ENCODE results near the gene AQP12B.

Gene AQP12B

GRCh38 chr2:240722376-240722775 is 39.7 kb upstream of the AQP12B start:
- H3K4me3 Mint-ChIP-seq: no peak overlapping the region
- H3K4me1 Mint-ChIP-seq: no peaks in the 10 kb centered on the region
- no peak for DNase-seq
- peaks cover 2% of the 10 kb centered on the region for H3K27me3 Mint-ChIP-seq
- no peaks in the 10 kb centered on the region for H3K9me3 Mint-ChIP-seq
- H3K36me3 Mint-ChIP-seq (ENCODE audit: low read depth): no peaks in the 10 kb centered on the region
- ATAC-seq: no peak
- no peak overlapping the region for H3K27ac Mint-ChIP-seq

- H3K9me3 Mint-ChIP-seq: no peaks in the 10 kb centered on the region
- H3K36me3 Mint-ChIP-seq (ENCODE audit: low read depth): no peaks in the 10 kb centered on the region
- DNase-seq (no peak), ATAC-seq (no peak)
- H3K4me1 Mint-ChIP-seq: no peaks in the 10 kb centered on the region
- peaks cover 1% of the 10 kb centered on the region for H3K27me3 Mint-ChIP-seq
- no peak overlapping the region for H3K27ac Mint-ChIP-seq
- no peak overlapping the region for H3K4me3 Mint-ChIP-seq
Observed at GRCh38 chr2:240721596-240722180, 39.0 kb upstream of the AQP12B start.

- no peaks in the 10 kb centered on the region for H3K36me3 Mint-ChIP-seq (ENCODE audit: low read depth)
- no peak for ATAC-seq
Observed at GRCh38 chr2:240720686-240721595, 38.3 kb upstream of the AQP12B start.

GRCh38 chr2:240719676-240720545 is 37.2 kb upstream of the AQP12B start:
- Mint-ChIP-seq H3K36me3 (ENCODE audit: low read depth) (no peaks in the 10 kb centered on the region), H3K27ac (no peak overlapping the region), H3K4me3 (no peak overlapping the region), H3K4me1 (no peaks in the 10 kb centered on the region), H3K9me3 (no peaks in the 10 kb centered on the region), H3K27me3 (no peaks in the 10 kb centered on the region)
- DNase-seq (no peak), ATAC-seq (no peak)

More at GRCh38 chr2:240720686-240721595, 38.3 kb upstream of the AQP12B start:
- no peak overlapping the region for H3K27ac Mint-ChIP-seq
- DNase-seq: no peak
- H3K4me1 Mint-ChIP-seq: no peaks in the 10 kb centered on the region
- no peaks in the 10 kb centered on the region for H3K27me3 Mint-ChIP-seq
- no peaks in the 10 kb centered on the region for H3K9me3 Mint-ChIP-seq
- H3K4me3 Mint-ChIP-seq: no peak overlapping the region

- no peaks in the 10 kb centered on the region for H3K4me1 Mint-ChIP-seq
- no peaks in the 10 kb centered on the region for H3K36me3 Mint-ChIP-seq (ENCODE audit: low read depth)
Observed at GRCh38 chr2:240718896-240719490, 36.3 kb upstream of the AQP12B start.

GRCh38 chr2:240717681-240718581 is 35.2 kb upstream of the AQP12B start:
- Mint-ChIP-seq H3K9me3 (no peaks in the 10 kb centered on the region), H3K4me1 (no peaks in the 10 kb centered on the region), H3K27ac (no peak overlapping the region), H3K4me3 (no peak overlapping the region), H3K27me3 (no peaks in the 10 kb centered on the region), H3K36me3 (ENCODE audit: low read depth) (no peaks in the 10 kb centered on the region)
- DNase-seq: no peak
- no peak for ATAC-seq

More at GRCh38 chr2:240718896-240719490, 36.3 kb upstream of the AQP12B start:
- ATAC-seq (no peak), DNase-seq (no peak)
- Mint-ChIP-seq H3K27me3 (no peaks in the 10 kb centered on the region), H3K9me3 (no peaks in the 10 kb centered on the region), H3K4me3 (no peak overlapping the region), H3K27ac (no peak overlapping the region)

- H3K9me3 Mint-ChIP-seq: no peaks in the 10 kb centered on the region
- H3K4me3 Mint-ChIP-seq: no peak overlapping the region
- ATAC-seq: no peak
- no peaks in the 10 kb centered on the region for H3K27me3 Mint-ChIP-seq
- no peak overlapping the region for H3K27ac Mint-ChIP-seq
- no peaks in the 10 kb centered on the region for H3K4me1 Mint-ChIP-seq
- DNase-seq: no peak
- no peaks in the 10 kb centered on the region for H3K36me3 Mint-ChIP-seq (ENCODE audit: low read depth)
Observed at GRCh38 chr2:240717181-240717641, 34.5 kb upstream of the AQP12B start.

GRCh38 chr2:240716130-240716798 is 33.6 kb upstream of the AQP12B start:
- Mint-ChIP-seq H3K9me3 (no peaks in the 10 kb centered on the region), H3K27ac (no peak overlapping the region), H3K27me3 (no peaks in the 10 kb centered on the region), H3K4me1 (no peaks in the 10 kb centered on the region), H3K36me3 (ENCODE audit: low read depth) (no peaks in the 10 kb centered on the region), H3K4me3 (no peak overlapping the region)
- no peak for ATAC-seq
- DNase-seq: no peak

GRCh38 chr2:240714747-240715725 is 32.4 kb upstream of the AQP12B start:
- ATAC-seq (no peak), DNase-seq (no peak)
- no peaks in the 10 kb centered on the region for H3K27me3 Mint-ChIP-seq
- H3K4me3 Mint-ChIP-seq: no peak overlapping the region
- H3K9me3 Mint-ChIP-seq: no peaks in the 10 kb centered on the region
- H3K27ac Mint-ChIP-seq: no peak overlapping the region
- no peaks in the 10 kb centered on the region for H3K4me1 Mint-ChIP-seq
- H3K36me3 Mint-ChIP-seq (ENCODE audit: low read depth): no peaks in the 10 kb centered on the region

- Mint-ChIP-seq H3K4me1 (no peaks in the 10 kb centered on the region), H3K4me3 (no peak overlapping the region), H3K36me3 (ENCODE audit: low read depth) (no peaks in the 10 kb centered on the region), H3K27ac (no peak overlapping the region), H3K27me3 (no peaks in the 10 kb centered on the region), H3K9me3 (no peaks in the 10 kb centered on the region)
- DNase-seq (no peak), ATAC-seq (no peak)
Observed at GRCh38 chr2:240713928-240714746, 31.5 kb upstream of the AQP12B start.

- DNase-seq (no peak), ATAC-seq (no peak)
- Mint-ChIP-seq H3K4me1 (no peaks in the 10 kb centered on the region), H3K9me3 (no peaks in the 10 kb centered on the region), H3K36me3 (ENCODE audit: low read depth) (no peaks in the 10 kb centered on the region), H3K27me3 (peaks cover 3% of the 10 kb centered on the region), H3K27ac (no peak overlapping the region), H3K4me3 (no peak overlapping the region)
Observed at GRCh38 chr2:240713071-240713927, 30.6 kb upstream of the AQP12B start.

Data from activated naive CD8-positive, alpha-beta T cell treated with anti-CD3 and anti-CD28 coated beads, Interleukin-2, amount 50 U/mL, for 24 hours (primary cell).